HG02623 (cell line): ENCODE measurements around the gene ZNF140.
A peak's percentile ranks its signal among the peaks of the same experiment; 100 is the strongest.

ENCODE experiments used
- ATAC-seq: cut with Tn5 transposase; IDR thresholded peaks from one replicate; pipeline ENCODE4 v1.9.1; 2021; ENCODE audit warnings: moderate library complexity; ENCODE audit not compliant: unreplicated experiment

The ZNF140 gene

DNA sequence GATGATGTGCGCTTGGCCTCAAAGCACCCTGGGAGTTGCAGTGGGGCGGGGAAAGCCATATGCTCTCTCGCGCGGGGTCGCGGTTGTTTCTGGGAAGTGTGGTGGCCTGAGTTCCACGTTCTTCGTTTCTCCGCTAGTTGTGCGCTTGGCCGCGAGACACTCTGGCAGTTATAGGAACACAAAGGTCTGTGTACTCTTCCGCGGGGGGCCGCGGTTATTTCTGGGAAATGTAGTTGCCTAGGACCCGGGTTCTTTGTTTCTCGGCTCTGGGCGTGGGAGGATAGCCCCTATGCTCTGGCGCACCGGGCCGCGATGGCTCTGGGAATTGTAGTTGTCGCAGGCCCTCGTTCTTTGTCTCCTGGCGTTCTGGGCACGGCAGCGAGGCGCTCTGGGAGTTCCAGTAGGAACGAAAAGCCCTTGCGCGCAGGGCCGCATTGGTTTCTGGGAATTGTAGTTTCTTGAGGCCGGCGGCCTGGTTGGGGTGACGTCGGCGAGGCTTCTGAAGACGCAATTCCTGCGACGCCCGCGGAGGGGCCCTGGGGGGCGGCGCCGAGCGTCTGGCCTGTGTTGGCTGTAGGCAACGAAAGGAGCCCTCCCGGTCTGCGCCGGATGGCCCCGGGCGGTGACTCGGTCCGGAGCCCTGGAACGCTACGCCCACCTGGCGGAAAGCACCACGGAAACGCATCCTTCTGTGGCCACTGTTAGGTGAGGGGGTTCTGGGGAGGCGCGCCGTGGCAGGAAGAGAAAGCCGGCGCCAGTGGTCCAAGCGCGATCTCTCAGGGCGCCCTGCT is at the start of gene ZNF140:
Gene ZNF140, plus strand, starts transcription at position 556 of the 791 bp plus-strand sequence. CDS start 398 bp downstream, outside the sequence.
- peak; percentile 55 for ATAC-seq

DNA sequence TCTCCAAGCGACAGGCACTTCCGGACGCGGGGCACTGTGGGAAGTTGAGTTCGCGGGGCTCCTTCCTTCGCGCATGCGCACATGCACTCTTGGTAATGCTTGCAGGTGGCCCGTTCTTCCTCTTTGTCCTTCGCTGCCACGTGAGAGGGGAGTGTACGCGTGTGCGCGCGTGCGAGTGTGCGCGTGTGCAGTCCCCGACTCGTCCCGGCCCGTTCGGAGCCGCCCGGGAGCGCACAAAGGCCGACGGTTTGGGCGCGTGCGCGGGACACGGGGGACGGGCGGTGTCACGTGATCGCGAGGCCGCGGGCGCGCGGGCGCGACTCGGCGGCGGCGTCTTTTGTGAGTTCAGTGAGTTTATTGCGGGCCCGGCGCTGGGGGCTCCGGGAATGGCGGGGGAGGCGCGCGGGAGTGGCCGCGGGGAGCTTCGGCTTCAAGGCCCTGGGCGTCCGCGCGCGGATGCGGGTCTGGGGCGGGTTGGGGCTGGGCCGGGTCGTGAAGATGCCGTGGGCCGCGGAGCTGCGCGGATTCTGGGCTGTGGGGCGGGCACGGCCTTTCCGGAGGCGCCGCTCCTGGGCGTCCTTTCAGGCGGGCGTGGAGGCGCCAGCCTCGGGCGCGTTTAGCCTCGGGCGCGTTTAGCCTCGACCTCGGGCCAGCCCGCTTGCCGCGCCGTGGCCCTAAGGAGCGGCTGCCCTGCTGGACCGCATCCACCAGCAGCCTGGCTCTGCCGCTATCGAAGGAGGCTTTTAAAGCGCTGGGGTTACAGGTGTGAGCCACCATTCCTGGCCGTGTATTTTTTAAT is 43.3 kb upstream of the ZNF140 start, which contains the start of gene ZNF84:
Gene ZNF84, plus strand, starts transcription at position 303 of the 799 bp plus-strand sequence. CDS start 3,959 bp downstream, outside the sequence.
- peak; percentile 88 for ATAC-seq

GRCh38 chr12:133038118-133038709 is 42.5 kb upstream of the ZNF140 start:
- no peak for ATAC-seq

DNA sequence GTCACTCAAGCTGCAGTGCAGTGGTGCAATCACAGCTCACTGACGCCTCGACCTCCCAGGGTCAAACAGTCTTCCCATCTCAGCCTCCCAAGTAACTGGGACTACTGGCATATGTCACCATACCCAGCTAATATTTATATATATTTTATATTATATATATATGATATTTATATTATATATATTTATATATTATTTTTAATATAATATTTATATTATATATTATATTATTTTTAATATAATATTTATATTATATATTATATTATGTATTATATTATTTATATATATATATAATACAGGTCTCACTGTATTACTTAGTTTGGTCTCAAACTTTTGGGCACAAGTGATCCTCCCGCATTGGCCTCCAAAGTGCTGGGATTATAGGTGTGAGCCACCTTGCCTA is 34.0 kb upstream of the ZNF140 start:
- ATAC-seq: no peak

- ATAC-seq: no peak
Measured at GRCh38 chr12:133057446-133057845, 23.3 kb upstream of the ZNF140 start.

GRCh38 chr12:133058203-133059113 is 22.3 kb upstream of the ZNF140 start:
- no peak for ATAC-seq

DNA sequence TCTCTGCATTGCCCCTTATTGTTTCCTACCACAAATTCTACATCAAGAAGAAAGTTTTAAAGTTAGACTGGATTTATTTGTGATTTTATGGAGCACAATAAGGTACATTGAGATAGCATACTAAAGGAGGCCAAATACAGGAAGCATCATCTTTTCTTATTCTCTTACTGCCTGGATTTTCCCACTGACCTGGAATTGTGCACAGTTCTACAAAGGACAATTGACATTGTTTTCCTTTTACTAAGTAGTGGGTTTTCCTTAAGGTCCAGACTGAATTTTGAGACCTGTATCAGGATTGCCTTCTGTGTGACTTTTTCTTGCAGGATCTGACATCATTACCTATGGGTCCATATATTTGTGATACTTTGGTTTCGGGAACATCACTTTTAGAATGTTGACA is 18.8 kb upstream of the ZNF140 start:
- ATAC-seq: no peak

DNA sequence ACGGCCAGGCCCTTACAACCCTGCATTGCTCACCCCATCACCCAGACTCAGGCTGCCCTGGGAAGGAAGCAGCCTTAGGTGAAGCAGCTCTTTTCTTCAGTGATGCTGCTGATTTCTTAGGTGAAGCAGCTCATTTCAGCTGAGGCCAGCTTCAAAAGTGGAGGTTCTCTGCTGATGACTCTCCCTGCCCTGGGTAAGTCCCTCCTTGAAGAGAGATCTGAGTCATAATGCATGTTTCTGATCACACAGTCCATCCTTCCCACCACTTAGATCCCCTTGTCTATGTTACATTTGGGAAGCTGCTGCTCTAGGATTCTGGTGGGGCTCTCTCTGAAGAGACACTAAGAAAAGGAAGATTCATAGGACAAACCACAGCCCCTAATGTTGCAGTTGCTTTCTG is 17.2 kb upstream of the ZNF140 start:
- ATAC-seq: no peak

GRCh38 chr12:133073836-133074235 is 6.9 kb upstream of the ZNF140 start:
- ATAC-seq: no peak

GRCh38 chr12:133080026-133080367 is 726 bp upstream of the ZNF140 start:
- peak; percentile 79 for ATAC-seq

DNA sequence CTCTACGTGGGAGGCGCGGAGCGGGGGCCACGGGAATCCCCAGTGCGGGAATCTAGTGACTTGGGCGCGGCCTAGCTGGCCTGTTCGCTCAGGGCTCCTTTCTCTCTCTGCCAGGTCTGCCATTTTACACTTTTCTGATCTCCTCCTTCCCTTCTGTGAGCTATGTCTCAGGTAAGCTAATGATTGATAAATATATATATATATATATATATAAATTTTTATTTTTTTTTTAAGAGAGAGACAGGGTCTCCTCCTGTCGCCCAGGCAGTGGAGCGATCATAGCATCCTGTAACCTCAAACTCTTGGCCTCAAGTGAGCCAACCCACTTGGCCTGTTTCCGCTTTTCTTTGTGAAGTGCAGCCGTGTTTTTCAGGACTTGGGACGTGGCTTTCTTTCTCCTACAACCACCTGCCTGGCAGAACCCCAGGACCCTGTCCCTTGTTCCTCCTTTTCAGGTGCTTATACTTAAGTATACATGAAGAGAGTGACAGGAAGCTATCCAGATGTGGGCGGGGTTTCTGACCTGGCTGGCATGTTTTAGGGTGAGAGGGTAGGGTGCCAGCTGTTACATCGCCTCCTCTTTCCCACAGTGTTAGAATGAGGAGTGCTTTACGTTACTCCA is 547 bp downstream of the ZNF140 start:
- ATAC-seq: no peak

DNA sequence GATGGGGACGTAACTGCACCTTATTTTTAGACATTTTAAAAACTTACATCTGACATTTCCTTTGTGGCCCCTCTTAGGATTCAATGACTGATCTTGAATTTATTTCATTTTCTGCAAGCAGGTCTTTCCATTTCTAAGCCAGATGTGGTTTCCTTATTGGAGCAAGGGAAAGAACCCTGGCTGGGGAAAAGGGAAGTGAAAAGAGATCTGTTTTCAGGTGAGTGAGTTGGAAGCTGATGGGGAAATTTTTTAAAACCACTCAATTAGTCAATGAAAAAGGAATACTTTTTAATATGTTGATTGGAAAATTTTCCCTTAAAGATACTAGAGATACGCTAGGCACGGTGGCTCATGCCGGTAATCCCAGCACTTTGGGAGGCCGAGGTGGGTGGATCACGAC is 2.6 kb downstream of the ZNF140 start:
- no peak for ATAC-seq

DNA sequence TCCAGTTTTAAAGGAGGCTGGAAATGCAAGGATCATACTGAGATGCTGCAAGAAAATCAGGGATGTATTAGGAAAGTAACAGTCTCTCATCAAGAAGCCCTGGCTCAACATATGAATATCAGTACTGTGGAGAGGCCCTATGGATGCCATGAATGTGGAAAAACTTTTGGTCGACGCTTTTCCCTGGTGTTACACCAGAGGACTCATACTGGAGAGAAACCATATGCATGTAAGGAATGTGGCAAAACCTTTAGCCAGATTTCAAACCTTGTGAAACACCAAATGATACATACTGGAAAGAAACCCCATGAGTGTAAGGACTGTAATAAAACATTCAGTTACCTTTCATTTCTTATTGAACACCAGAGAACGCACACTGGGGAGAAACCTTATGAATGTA is 24.9 kb downstream of the ZNF140 start:
- no peak for ATAC-seq

- no peak for ATAC-seq
Measured at GRCh38 chr12:133106253-133106652, 25.5 kb downstream of the ZNF140 start.

GRCh38 chr12:133107121-133107520 is 26.4 kb downstream of the ZNF140 start:
- no peak for ATAC-seq

- no peak for ATAC-seq
Measured at GRCh38 chr12:133108150-133108549, 27.4 kb downstream of the ZNF140 start.

GRCh38 chr12:133120385-133121191 is 39.9 kb downstream of the ZNF140 start:
- no peak for ATAC-seq

GRCh38 chr12:133124674-133125073 is 44.0 kb downstream of the ZNF140 start:
- ATAC-seq: no peak

DNA sequence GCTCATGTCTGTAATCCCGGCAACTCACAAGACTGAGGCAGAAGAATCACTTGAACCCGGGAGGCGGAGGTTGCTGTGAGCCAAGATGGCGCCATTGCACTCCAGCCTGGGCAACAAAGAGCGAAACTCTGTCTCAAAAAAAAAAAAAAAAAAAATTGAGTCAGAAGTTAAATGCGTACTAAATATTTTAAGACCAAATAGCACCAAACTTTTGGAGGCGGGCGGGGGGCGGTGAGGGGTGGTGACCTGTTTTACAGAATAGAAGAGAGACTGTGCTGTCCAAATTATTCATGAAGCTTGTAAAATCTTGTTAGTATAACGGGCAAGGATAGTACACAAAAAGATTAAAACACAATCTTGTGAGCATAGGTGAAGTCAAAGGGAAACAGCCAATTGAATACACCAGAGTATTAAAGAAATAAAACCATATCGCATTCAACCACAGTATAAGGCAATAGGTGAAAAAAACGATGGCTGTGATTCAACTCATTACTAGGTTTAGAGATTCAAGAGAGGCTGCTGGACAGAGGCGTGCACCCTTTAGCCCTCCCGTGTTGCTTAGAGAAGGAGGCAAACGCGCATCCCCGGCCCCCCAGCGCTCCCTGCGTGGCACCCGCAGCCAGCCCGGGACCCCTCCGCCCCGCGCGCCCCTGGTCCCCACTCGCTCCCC is 48.8 kb downstream of the ZNF140 start:
- ATAC-seq: peak; percentile 1
